GM21619 (cell line): ENCODE results near the gene GUCY1A1.

Source experiments
- ATAC-seq: cut with Tn5 transposase; IDR thresholded peaks from one replicate; pipeline ENCODE4 v1.9.1; 2021; ENCODE audit not compliant: unreplicated experiment

GUCY1A1 gene

DNA sequence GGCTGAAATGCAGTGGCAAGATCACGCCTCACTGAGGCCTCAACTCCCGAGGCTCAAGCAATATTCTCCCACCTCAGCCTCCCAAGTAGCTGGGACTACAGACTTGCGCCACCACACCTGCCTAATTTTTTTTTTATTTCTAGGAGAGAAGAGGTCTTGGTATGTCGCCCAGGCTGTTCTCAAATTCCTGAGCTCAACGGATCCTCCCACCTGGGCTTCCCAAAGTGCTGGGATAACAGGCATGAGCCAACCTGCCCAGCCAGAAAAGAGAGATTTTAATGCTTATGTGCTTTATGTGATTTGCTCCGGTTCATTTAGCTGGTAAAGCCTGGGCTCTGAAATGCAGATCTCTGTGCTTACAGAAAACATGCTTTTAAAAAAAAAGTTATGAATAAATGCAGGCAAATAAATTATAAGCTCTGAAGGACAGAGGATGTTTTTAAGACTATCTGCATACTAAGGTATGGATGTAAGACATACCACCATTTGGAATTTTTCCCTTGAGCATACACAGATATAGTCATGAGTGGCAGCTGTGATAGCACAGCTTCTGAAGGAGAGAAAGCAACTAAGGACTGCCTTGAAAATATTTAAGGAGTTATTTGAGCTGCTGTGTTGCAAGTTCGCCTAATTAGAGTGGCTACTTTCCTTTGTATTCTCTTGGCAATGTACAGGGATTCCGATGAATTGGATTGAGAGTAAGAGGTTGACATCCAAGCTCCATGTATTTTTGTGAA lies 106.0 kb downstream of the GUCY1A1 start:
- no peak for ATAC-seq

DNA sequence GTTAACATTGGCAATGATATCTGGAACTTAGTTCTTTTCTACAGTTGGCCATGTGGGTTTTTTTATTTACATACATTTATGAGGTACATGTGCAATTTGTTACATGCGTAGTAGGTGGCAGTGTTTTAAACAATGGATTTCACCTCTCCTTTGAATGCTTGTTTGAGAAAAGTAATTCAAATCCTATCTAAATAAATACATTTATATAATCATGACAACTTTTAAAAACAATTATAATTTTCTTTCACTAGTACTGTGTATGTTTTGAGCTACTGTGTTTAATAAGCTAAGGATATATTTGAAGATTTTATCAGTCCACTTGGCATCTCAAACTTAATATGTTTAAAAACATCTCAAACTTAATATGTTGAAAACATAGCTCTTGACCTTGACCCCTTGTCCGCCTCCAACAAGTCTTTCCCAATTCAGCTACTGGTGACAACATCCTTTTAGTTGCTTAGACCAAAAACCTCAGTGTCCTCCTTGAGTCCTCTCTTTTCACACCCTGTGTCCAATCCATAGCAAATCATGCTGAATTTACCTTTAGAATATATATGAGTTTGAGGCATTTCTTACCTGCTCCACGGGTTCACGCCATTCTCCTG lies 106.7 kb downstream of the GUCY1A1 start:
- no peak for ATAC-seq

DNA sequence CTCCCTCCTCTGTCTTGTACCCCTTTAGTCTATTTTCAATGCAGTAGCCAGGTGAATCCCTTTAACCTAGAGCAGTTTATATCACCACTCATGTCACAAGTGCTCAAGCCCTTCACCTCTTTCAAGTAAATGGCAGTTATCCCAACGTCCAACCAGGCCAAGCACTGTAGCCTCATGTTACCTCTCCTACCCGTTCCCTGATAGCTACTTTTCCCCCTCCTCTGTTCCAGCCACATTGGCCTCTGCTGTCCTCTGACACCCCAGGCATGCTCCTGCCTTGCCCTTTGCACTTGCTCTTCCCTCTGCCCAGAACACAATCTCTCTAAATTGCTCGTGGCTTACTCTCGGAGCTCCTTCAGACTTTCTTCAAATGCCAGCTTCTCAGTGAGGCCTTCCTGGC lies 107.4 kb downstream of the GUCY1A1 start:
- ATAC-seq: no peak

DNA sequence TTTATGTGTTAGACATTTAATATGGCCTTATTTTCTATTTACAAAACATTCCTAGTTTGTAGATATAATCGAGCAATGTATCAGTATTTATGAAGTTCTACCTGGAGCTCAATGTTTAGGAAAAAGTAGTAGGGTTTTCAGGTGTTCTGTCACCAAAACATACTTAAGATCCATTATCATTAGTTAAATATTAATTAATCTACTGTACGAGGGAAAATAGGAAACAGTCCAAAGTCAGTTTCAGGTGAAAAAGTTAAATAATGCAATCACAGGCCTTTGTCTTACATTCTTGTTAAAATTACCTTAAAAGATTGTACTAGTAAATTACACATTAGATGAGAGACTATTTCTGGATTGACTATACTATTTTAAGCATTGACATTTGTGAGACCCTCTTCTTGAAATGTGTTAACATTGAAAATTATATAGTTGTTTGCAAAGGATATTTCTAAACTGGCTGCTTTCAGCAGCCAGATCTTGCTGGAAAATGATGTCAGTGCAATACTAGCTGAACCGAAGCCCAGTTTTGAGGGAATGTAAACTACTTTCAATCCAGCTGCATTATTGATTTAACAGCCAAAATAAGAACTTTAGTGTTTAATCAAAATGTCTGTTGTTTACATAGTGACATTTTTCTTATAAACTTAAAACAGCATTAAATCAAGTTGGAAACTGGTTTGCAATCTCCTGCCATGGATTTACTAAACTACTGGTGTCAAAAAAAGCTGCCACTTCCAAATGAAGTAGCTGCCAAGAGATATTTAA lies 111.5 kb downstream of the GUCY1A1 start:
- ATAC-seq: no peak

DNA sequence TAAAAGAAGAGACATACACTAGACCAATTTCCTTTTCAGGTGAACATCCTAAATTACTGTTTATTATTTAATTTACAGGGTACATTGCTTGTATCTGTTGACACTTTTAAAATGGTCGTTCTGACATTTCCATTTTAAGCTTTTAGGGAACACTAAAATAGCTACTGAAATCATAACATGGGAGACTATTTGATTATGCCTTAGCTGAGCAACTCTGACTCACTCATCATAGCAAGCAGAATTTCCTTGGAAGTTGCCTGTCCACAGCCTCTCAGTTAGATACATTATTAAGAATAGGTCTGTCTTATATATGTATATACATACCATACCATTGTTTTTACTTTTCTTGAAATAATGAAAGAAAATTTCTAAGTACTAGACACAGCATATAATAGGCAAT lies 114.1 kb downstream of the GUCY1A1 start:
- ATAC-seq: no peak

DNA sequence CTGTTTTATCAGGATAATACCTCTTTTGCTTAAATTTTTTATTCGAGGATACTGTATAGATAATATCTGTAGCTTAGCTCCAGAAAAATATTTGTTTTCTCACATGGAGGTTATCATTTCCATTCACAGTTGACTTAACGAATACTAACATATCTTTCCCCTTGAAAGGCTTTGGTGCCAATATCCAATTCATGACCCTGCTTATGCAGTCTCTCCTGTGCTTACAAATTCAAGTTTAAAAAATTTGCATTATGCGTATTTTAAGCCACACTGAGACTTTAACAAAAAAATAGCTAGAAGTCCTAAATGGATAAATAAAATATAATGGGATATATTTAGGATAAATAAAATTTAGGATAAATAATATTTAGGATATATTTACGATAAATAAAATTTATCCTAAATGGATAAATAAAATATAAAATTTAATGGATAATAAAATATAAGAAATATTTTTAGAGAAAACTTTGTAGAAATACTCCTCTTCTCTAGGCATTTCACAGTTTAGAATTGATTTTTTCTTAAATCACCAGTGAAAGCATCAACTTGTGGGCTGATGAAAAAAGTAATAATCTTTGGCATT lies 114.7 kb downstream of the GUCY1A1 start:
- no peak for ATAC-seq
